ENCODE results near the gene MEA1.

MEA1 gene

DNA sequence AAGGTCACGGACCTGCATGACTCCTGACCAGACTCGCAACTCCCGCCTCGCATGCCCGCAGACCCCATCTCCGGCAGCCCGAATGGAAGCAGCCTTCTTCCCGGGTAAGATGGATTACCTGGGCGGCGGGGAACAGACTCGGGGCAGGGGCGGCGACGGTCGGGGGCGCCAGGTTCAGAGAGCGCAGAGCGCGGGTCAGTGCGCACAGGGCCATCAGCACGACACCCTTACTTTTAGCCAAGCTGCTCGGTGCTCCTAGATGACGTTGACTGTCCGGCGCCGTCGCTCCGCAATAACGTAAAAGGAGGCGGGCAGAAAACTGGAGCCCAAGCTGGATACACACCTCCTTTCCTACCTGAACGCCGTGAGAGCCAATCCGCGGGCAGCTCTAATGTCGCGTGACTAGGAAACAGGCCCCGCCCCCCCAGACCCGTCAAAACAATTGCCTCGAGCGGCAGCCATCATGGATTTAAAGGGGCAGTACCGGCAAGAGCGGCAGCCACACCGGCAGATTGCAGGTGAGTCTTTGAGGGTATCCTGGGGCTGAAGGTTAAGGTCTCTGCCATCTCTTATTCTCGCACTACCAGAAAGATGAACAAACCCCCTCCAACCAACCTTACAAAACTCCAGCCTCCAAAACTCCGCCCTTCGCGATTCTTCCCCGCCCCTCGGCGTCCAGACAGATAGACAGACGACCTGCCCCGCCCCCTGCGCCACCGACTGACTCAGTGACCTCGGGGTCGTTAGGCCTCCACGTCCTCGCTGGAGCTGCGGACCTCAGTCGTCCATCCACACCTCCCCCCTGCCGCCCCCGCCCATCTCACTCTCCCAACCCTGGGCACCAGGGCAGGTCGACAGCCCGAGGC lies 45.7 kb upstream of the MEA1 start, which contains the start of the genes KLC4 and MRPL2 (continued):
- TF ChIP-seq ZNF148 (tag by site-specific recombination; IDR thresholded peaks at IDR 0.05; ENCODE audit: borderline replicate concordance), result no peak
- peak; percentile 40; the same call in 1 of the 2 replicates for TF ChIP-seq GLIS2 (tag by site-specific recombination; IDR thresholded peaks at IDR 0.05)
- TF ChIP-seq, protein P1, sequence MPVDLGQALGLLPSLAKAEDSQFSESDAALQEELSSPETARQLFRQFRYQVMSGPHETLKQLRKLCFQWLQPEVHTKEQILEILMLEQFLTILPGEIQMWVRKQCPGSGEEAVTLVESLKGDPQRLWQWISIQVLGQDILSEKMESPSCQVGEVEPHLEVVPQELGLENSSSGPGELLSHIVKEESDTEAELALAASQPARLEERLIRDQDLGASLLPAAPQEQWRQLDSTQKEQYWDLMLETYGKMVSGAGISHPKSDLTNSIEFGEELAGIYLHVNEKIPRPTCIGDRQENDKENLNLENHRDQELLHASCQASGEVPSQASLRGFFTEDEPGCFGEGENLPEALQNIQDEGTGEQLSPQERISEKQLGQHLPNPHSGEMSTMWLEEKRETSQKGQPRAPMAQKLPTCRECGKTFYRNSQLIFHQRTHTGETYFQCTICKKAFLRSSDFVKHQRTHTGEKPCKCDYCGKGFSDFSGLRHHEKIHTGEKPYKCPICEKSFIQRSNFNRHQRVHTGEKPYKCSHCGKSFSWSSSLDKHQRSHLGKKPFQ (tag by site-specific recombination; IDR thresholded peaks at IDR 0.05), result no peak
- no peak for TF ChIP-seq ZNF37A (tag by site-specific recombination; IDR thresholded peaks at IDR 0.05)
- peak; percentile 99 for TF ChIP-seq ZBTB17 (tag by site-specific recombination; IDR thresholded peaks at IDR 0.05)
- TF ChIP-seq, protein P2, sequence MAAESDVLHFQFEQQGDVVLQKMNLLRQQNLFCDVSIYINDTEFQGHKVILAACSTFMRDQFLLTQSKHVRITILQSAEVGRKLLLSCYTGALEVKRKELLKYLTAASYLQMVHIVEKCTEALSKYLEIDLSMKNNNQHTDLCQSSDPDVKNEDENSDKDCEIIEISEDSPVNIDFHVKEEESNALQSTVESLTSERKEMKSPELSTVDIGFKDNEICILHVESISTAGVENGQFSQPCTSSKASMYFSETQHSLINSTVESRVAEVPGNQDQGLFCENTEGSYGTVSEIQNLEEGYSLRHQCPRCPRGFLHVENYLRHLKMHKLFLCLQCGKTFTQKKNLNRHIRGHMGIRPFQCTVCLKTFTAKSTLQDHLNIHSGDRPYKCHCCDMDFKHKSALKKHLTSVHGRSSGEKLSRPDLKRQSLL (tag by site-specific recombination; IDR thresholded peaks at IDR 0.05), result no peak
- no peak for TF ChIP-seq ZFP41 (tag by site-specific recombination; IDR thresholded peaks at IDR 0.05; ENCODE audit: borderline replicate concordance)
- TF ChIP-seq, protein P3, sequence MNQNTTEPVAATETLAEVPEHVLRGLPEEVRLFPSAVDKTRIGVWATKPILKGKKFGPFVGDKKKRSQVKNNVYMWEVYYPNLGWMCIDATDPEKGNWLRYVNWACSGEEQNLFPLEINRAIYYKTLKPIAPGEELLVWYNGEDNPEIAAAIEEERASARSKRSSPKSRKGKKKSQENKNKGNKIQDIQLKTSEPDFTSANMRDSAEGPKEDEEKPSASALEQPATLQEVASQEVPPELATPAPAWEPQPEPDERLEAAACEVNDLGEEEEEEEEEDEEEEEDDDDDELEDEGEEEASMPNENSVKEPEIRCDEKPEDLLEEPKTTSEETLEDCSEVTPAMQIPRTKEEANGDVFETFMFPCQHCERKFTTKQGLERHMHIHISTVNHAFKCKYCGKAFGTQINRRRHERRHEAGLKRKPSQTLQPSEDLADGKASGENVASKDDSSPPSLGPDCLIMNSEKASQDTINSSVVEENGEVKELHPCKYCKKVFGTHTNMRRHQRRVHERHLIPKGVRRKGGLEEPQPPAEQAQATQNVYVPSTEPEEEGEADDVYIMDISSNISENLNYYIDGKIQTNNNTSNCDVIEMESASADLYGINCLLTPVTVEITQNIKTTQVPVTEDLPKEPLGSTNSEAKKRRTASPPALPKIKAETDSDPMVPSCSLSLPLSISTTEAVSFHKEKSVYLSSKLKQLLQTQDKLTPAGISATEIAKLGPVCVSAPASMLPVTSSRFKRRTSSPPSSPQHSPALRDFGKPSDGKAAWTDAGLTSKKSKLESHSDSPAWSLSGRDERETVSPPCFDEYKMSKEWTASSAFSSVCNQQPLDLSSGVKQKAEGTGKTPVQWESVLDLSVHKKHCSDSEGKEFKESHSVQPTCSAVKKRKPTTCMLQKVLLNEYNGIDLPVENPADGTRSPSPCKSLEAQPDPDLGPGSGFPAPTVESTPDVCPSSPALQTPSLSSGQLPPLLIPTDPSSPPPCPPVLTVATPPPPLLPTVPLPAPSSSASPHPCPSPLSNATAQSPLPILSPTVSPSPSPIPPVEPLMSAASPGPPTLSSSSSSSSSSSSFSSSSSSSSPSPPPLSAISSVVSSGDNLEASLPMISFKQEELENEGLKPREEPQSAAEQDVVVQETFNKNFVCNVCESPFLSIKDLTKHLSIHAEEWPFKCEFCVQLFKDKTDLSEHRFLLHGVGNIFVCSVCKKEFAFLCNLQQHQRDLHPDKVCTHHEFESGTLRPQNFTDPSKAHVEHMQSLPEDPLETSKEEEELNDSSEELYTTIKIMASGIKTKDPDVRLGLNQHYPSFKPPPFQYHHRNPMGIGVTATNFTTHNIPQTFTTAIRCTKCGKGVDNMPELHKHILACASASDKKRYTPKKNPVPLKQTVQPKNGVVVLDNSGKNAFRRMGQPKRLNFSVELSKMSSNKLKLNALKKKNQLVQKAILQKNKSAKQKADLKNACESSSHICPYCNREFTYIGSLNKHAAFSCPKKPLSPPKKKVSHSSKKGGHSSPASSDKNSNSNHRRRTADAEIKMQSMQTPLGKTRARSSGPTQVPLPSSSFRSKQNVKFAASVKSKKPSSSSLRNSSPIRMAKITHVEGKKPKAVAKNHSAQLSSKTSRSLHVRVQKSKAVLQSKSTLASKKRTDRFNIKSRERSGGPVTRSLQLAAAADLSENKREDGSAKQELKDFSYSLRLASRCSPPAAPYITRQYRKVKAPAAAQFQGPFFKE (tag by site-specific recombination; IDR thresholded peaks at IDR 0.05; ENCODE audit: borderline replicate concordance), result no peak
- TF ChIP-seq BCL11A (tag by site-specific recombination; IDR thresholded peaks at IDR 0.05; ENCODE audit: low read depth), result peak; percentile 74; the same call in 1 of the 2 replicates
- no peak for TF ChIP-seq SETDB1 (IDR thresholded peaks at IDR 0.05; ENCODE audit: insufficient read length, low read length)
- TF ChIP-seq ZNF837 (tag by site-specific recombination; IDR thresholded peaks at IDR 0.05), result no peak
- TF ChIP-seq ZSCAN30 (tag by site-specific recombination; IDR thresholded peaks at IDR 0.05), result no peak
- TF ChIP-seq SCRT1 (tag by site-specific recombination; IDR thresholded peaks at IDR 0.05; ENCODE audit: borderline replicate concordance), result no peak
- TF ChIP-seq ZNF341 (tag by site-specific recombination; IDR thresholded peaks at IDR 0.05; ENCODE audit: low read depth), result no peak
- TF ChIP-seq WT1 (tag by site-specific recombination; IDR thresholded peaks at IDR 0.05), result no peak
- TF ChIP-seq ZNF223 (tag by site-specific recombination; IDR thresholded peaks at IDR 0.05), result no peak
- no peak for TF ChIP-seq HOXD13 (CRISPR knock-in tag; IDR thresholded peaks at IDR 0.05; ENCODE audit: borderline replicate concordance)
- no peak; the same call in 1 of the 2 replicates for TF ChIP-seq OSR2 (tag by site-specific recombination; IDR thresholded peaks at IDR 0.05)
- TF ChIP-seq ZNF214 (tag by site-specific recombination; IDR thresholded peaks at IDR 0.05; ENCODE audit: borderline replicate concordance), result no peak
- no peak for TF ChIP-seq ZNF146 (tag by site-specific recombination; IDR thresholded peaks at IDR 0.05)
- TF ChIP-seq, protein P4, sequence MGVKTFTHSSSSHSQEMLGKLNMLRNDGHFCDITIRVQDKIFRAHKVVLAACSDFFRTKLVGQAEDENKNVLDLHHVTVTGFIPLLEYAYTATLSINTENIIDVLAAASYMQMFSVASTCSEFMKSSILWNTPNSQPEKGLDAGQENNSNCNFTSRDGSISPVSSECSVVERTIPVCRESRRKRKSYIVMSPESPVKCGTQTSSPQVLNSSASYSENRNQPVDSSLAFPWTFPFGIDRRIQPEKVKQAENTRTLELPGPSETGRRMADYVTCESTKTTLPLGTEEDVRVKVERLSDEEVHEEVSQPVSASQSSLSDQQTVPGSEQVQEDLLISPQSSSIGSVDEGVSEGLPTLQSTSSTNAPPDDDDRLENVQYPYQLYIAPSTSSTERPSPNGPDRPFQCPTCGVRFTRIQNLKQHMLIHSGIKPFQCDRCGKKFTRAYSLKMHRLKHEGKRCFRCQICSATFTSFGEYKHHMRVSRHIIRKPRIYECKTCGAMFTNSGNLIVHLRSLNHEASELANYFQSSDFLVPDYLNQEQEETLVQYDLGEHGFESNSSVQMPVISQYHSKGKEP (tag by site-specific recombination; IDR thresholded peaks at IDR 0.05), result no peak
- TF ChIP-seq, protein P5, sequence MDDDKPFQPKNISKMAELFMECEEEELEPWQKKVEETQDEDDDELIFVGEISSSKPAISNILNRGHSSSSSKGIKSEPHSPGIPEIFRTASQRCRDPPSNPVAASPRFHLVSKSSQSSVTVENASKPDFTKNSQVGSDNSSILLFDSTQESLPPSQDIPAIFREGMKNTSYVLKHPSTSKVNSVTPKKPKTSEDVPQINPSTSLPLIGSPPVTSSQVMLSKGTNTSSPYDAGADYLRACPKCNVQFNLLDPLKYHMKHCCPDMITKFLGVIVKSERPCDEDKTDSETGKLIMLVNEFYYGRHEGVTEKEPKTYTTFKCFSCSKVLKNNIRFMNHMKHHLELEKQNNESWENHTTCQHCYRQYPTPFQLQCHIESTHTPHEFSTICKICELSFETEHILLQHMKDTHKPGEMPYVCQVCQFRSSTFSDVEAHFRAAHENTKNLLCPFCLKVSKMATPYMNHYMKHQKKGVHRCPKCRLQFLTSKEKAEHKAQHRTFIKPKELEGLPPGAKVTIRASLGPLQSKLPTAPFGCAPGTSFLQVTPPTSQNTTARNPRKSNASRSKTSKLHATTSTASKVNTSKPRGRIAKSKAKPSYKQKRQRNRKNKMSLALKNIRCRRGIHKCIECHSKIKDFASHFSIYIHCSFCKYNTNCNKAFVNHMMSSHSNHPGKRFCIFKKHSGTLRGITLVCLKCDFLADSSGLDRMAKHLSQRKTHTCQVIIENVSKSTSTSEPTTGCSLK (tag by site-specific recombination; IDR thresholded peaks at IDR 0.05), result no peak
- 0 out of 2 replicates have a peak, but pooled peaks have one; percentile 38 for TF ChIP-seq HOXC10 (CRISPR knock-in tag; IDR thresholded peaks at IDR 0.05)
- TF ChIP-seq ZXDB (tag by site-specific recombination; IDR thresholded peaks at IDR 0.05), result 0 out of 2 replicates have a peak, but pooled peaks have one; percentile 51
